ENCODE measurements around the gene RALGDS. TPM values are rescaled to one million over a fixed set of nuclear protein-coding genes. Genes with fewer than 3 reads are reported as not detected.
"Not testable (repeated sequence)": the region's sequence is repeated elsewhere in the genome, so short reads cannot be mapped to it uniquely, and the experiment has no call there.

Gene RALGDS
- total RNA-seq (10 to 100 TPM; 18.5 to 36.3 (median 32.1) TPM), polyA plus RNA-seq (33.8 TPM)
- long read RNA-seq, donor 1, transcript RALGDS-205 (18 exons, 3,801 nt) = major isoform, 9 of 53 reads
- long read RNA-seq, donor 1, partial matches to known transcripts = 16 of 53 reads
- long read RNA-seq, donor 1, other reads (novel, unspliced or antisense) = 23 of 53 reads
- long read RNA-seq, donor 2, transcript RALGDS-205 (18 exons, 3,801 nt) = major isoform, 21 of 83 reads
- long read RNA-seq, donor 2, transcript RALGDS-202 (18 exons, 3,634 nt) = minor isoform, 7 of 83 reads
- long read RNA-seq, donor 2, transcript RALGDS-201 (18 exons, 3,598 nt) = minor isoform, 8 of 83 reads
- long read RNA-seq, donor 2, partial matches to known transcripts = 11 of 83 reads
- long read RNA-seq, donor 2, other reads (novel, unspliced or antisense) = 34 of 83 reads
- long read RNA-seq, donor 3, full-length matches to known transcripts = 12 of 35 reads
- long read RNA-seq, donor 3, partial matches to known transcripts = 16 of 35 reads
- long read RNA-seq, donor 3, other reads (novel, unspliced or antisense) = 7 of 35 reads
- long read RNA-seq, donor 4, transcript RALGDS-201 (18 exons, 3,598 nt) = minor isoform, 7 of 66 reads
- long read RNA-seq, donor 4, transcript RALGDS-205 (18 exons, 3,801 nt) = major isoform, 8 of 66 reads
- long read RNA-seq, donor 4, partial matches to known transcripts = 9 of 66 reads
- long read RNA-seq, donor 4, other reads (novel, unspliced or antisense) = 36 of 66 reads

- intact Hi-C loops (cut with DNase I) = no loop called here
- Histone ChIP-seq H3K27me3 (ENCODE audit: control insufficient read depth, insufficient read depth) (no peaks in the 10 kb centered on the region), H3K4me1 (ENCODE audit: control insufficient read depth, insufficient read depth, low read length) (peaks cover 37% of the 10 kb centered on the region), H3K4me3 (ENCODE audit: low read length) (peak within 1 kb of the TSS; percentile 63), H3K27ac (ENCODE audit: low read length) (peak within 1 kb of the TSS; percentile 94), H3K9me3 (ENCODE audit: control insufficient read depth, low read length) (no peaks in the 10 kb centered on the region)
- ATAC-seq = peak; percentile 86 to 88
- WGBS = 12% methylated on average over 52 of the region's 53 CpGs
- DNase-seq = peak; percentile 90 to 97 (median 96)
Observed at GRCh38 chr9:133121198-133121914, at the start of gene RALGDS. Gene RALGDS, minus strand, starts transcription at chr9:133121240. Its CDS starts 86 bp downstream, at chr9:133121154.

- WGBS = 92% methylated on average over 11 of the region's 11 CpGs
- Histone ChIP-seq H3K4me3 (ENCODE audit: low read length) (no peak overlapping the region), H3K27me3 (ENCODE audit: control insufficient read depth, insufficient read depth) (no peaks in the 10 kb centered on the region), H3K27ac (ENCODE audit: low read length) (no peak overlapping the region), H3K9me3 (ENCODE audit: control insufficient read depth, low read length) (no peaks in the 10 kb centered on the region), H3K4me1 (ENCODE audit: control insufficient read depth, insufficient read depth, low read length) (no peaks in the 10 kb centered on the region)
- no peak for DNase-seq
- intact Hi-C loops (cut with DNase I) = no loop called here
- ATAC-seq = peak in 1 of 2 donors; percentile 10
Observed at GRCh38 chr9:133170716-133171115, 49.7 kb upstream of the RALGDS start.

GRCh38 chr9:133169687-133170086, 48.6 kb upstream of the RALGDS start:
- DNase-seq; H3K4me1 ChIP-seq (ENCODE audit: control insufficient read depth, insufficient read depth, low read length); ATAC-seq; intact Hi-C loops (cut with DNase I); H3K27ac ChIP-seq (ENCODE audit: low read length); H3K4me3 ChIP-seq (ENCODE audit: low read length); H3K9me3 ChIP-seq (ENCODE audit: control insufficient read depth, low read length); H3K27me3 ChIP-seq (ENCODE audit: control insufficient read depth, insufficient read depth): not testable (repeated sequence)
- WGBS = 91% methylated on average over 12 of the region's 12 CpGs

GRCh38 chr9:133169102-133169501, 48.1 kb upstream of the RALGDS start:
- Histone ChIP-seq H3K4me1 (ENCODE audit: control insufficient read depth, insufficient read depth, low read length) (no peaks in the 10 kb centered on the region), H3K9me3 (ENCODE audit: control insufficient read depth, low read length) (no peaks in the 10 kb centered on the region), H3K27me3 (ENCODE audit: control insufficient read depth, insufficient read depth) (no peaks in the 10 kb centered on the region), H3K4me3 (ENCODE audit: low read length) (no peak overlapping the region), H3K27ac (ENCODE audit: low read length) (no peak overlapping the region)
- ATAC-seq (no peak), DNase-seq (no peak)
- 97% methylated on average over 13 of the region's 13 CpGs for WGBS
- intact Hi-C loops (cut with DNase I) = no loop called here

GRCh38 chr9:133168432-133168831, 47.4 kb upstream of the RALGDS start:
- intact Hi-C loops (cut with DNase I) = no loop called here
- Histone ChIP-seq H3K4me3 (ENCODE audit: low read length) (no peak overlapping the region), H3K27me3 (ENCODE audit: control insufficient read depth, insufficient read depth) (no peaks in the 10 kb centered on the region), H3K9me3 (ENCODE audit: control insufficient read depth, low read length) (no peaks in the 10 kb centered on the region), H3K4me1 (ENCODE audit: control insufficient read depth, insufficient read depth, low read length) (no peaks in the 10 kb centered on the region), H3K27ac (ENCODE audit: low read length) (no peak overlapping the region)
- no peak for DNase-seq
- ATAC-seq = no peak
- WGBS = 52% methylated on average over 6 of the region's 6 CpGs

- ATAC-seq = no peak
- no peak overlapping the region for H3K27ac ChIP-seq (ENCODE audit: low read length)
- 90% methylated on average over 3 of the region's 3 CpGs for WGBS
- no peaks in the 10 kb centered on the region for H3K4me1 ChIP-seq (ENCODE audit: control insufficient read depth, insufficient read depth, low read length)
- no peaks in the 10 kb centered on the region for H3K27me3 ChIP-seq (ENCODE audit: control insufficient read depth, insufficient read depth)
- intact Hi-C loops (cut with DNase I) = no loop called here
- no peaks in the 10 kb centered on the region for H3K9me3 ChIP-seq (ENCODE audit: control insufficient read depth, low read length)
- DNase-seq = no peak
- no peak overlapping the region for H3K4me3 ChIP-seq (ENCODE audit: low read length)
Observed at GRCh38 chr9:133167769-133168168, 46.7 kb upstream of the RALGDS start.

GRCh38 chr9:133167096-133167730, 46.2 kb upstream of the RALGDS start:
- Histone ChIP-seq H3K27me3 (ENCODE audit: control insufficient read depth, insufficient read depth) (no peaks in the 10 kb centered on the region), H3K4me3 (ENCODE audit: low read length) (no peak overlapping the region), H3K9me3 (ENCODE audit: control insufficient read depth, low read length) (no peaks in the 10 kb centered on the region), H3K4me1 (ENCODE audit: control insufficient read depth, insufficient read depth, low read length) (no peaks in the 10 kb centered on the region), H3K27ac (ENCODE audit: low read length) (no peak overlapping the region)
- intact Hi-C loops (cut with DNase I) = no loop called here
- no peak for DNase-seq
- WGBS = 72% methylated on average over 3 of the region's 3 CpGs
- ATAC-seq = no peak

GRCh38 chr9:133166392-133166791, 45.4 kb upstream of the RALGDS start:
- no peak for ATAC-seq
- Histone ChIP-seq H3K27ac (ENCODE audit: low read length) (no peak overlapping the region), H3K9me3 (ENCODE audit: control insufficient read depth, low read length) (no peaks in the 10 kb centered on the region), H3K27me3 (ENCODE audit: control insufficient read depth, insufficient read depth) (no peaks in the 10 kb centered on the region), H3K4me1 (ENCODE audit: control insufficient read depth, insufficient read depth, low read length) (no peaks in the 10 kb centered on the region), H3K4me3 (ENCODE audit: low read length) (no peak overlapping the region)
- intact Hi-C loops (cut with DNase I) = no loop called here
- WGBS = 84% methylated on average over 17 of the region's 17 CpGs
- no peak for DNase-seq

- 93% methylated on average over 2 of the region's 2 CpGs for WGBS
- DNase-seq (no peak), ATAC-seq (no peak)
- intact Hi-C loops (cut with DNase I) = no loop called here
- H3K27ac ChIP-seq (ENCODE audit: low read length) = no peak overlapping the region
- H3K4me1 ChIP-seq (ENCODE audit: control insufficient read depth, insufficient read depth, low read length) = no peaks in the 10 kb centered on the region
- no peak overlapping the region for H3K4me3 ChIP-seq (ENCODE audit: low read length)
- H3K27me3 ChIP-seq (ENCODE audit: control insufficient read depth, insufficient read depth) = no peaks in the 10 kb centered on the region
- no peaks in the 10 kb centered on the region for H3K9me3 ChIP-seq (ENCODE audit: control insufficient read depth, low read length)
Observed at GRCh38 chr9:133165452-133165730, 44.4 kb upstream of the RALGDS start.

- intact Hi-C loops (cut with DNase I) = no loop called here
- 65% methylated on average over 13 of the region's 13 CpGs for WGBS
- Histone ChIP-seq H3K4me3 (ENCODE audit: low read length) (peak overlapping the region; percentile 62), H3K27ac (ENCODE audit: low read length) (no peak overlapping the region), H3K9me3 (ENCODE audit: control insufficient read depth, low read length) (no peaks in the 10 kb centered on the region), H3K4me1 (ENCODE audit: control insufficient read depth, insufficient read depth, low read length) (no peaks in the 10 kb centered on the region), H3K27me3 (ENCODE audit: control insufficient read depth, insufficient read depth) (no peaks in the 10 kb centered on the region)
- DNase-seq (no peak), ATAC-seq (no peak)
Observed at GRCh38 chr9:133164191-133164590, 43.2 kb upstream of the RALGDS start.
